HepG2 (cell line): ENCODE measurements around the gene MAPRE3. TPM values are rescaled to one million over a fixed set of nuclear protein-coding genes. Genes with fewer than 3 reads are reported as not detected.

Source experiments
- ATAC-seq: fragments of 200-7000 bp; cut with Tn5 transposase; 3 replicates; pipeline ENCODE4 v1.9.1; 2020; ENCODE audit warnings: mild to moderate bottlenecking, moderate library complexity
- BruUV-seq: library from RNA; stranded (reverse); fragments of 400-500 nt; replicated peaks from 2 replicates; lab custom pipeline; 2021; lab: Mats Ljungman, UMichigan
- CTCF ChIA-PET: fragments of 300-600 bp; formaldehyde crosslinking; extraction: SDS; loops from one replicate; lab custom pipeline; 2021; ENCODE audit warnings: low total read pairs, inconsistent platforms, low intra/inter-chr PET ratio; lab: Yijun Ruan, JAX
- POLR2A ChIA-PET: fragments of 350-600 bp; sonication (Branson Sonifier 250); formaldehyde crosslinking; loops from one replicate; lab custom pipeline; 2020; ENCODE audit warnings: antibody characterized with exemption, inconsistent platforms; lab: Yijun Ruan, JAX
- DNase-seq: peaks from one replicate; pipeline ENCODE4 v3.0.0-alpha.2; 2015; ENCODE audit warnings: low spot score
- FAIRE-seq: peaks from 3 replicates; lab custom pipeline; 2011; peaks lifted over from hg19 to GRCh38; lab: Jason Lieb, UNC
- H2AFZ ChIP-seq: one replicate; pipeline ENCODE4 v1.6.1; 2011; ENCODE audit warnings: low read length, inconsistent platforms
- H3K27ac ChIP-seq: fragments of 300-600 bp; 3 replicates; pipeline ENCODE4 v1.8.0; 2011; ENCODE audit warnings: mixed run types, mild to moderate bottlenecking, mixed read lengths, low read length, inconsistent platforms; ENCODE audit not compliant: insufficient read depth; ENCODE audit errors: extremely low read length
- H3K27me3 ChIP-seq, 2 experiments: fragments of 200-600 bp in 1 of 2; 2 replicates in 1 of 2; 3 replicates in 1 of 2; pipeline versions ENCODE4 v1.6.0 to v1.8.0; 2011; ENCODE audit warnings: low read length in 2 of 2, mild to moderate bottlenecking in 2 of 2, moderate library complexity in 2 of 2, inconsistent platforms in 1 of 2; ENCODE audit not compliant: insufficient read depth in 2 of 2, control insufficient read depth in 1 of 2
- H3K36me3 ChIP-seq, 2 experiments: fragments of 200-600 bp in 1 of 2; replicated peaks in 1 of 2; 2 replicates in 1 of 2; 3 replicates in 1 of 2; pipeline versions ENCODE4 v1.5.1 to v1.8.0; 2011; ENCODE audit warnings: low read length in 2 of 2, inconsistent platforms in 1 of 2; ENCODE audit not compliant: insufficient read depth in 2 of 2, control insufficient read depth in 1 of 2
- H3K4me1 ChIP-seq: 2 replicates; pipeline ENCODE4 v1.5.1; 2012; ENCODE audit warnings: low read length, inconsistent platforms; ENCODE audit not compliant: insufficient read depth
- H3K4me2 ChIP-seq: 2 replicates; pipeline ENCODE4 v1.6.0; 2011; ENCODE audit warnings: low read depth, low read length, inconsistent platforms
- H3K4me3 ChIP-seq, 3 experiments: fragments of 200-600 bp in 1 of 3; sonication (generic), shearing (Covaris generic) in 1 of 3; replicated peaks in 1 of 3; 2 replicates each; pipeline ENCODE4 v1.5.1; 2011 to 2016; ENCODE audit warnings: low read length in 3 of 3, inconsistent platforms in 2 of 3, low read depth in 2 of 3, mild to moderate bottlenecking in 2 of 3, control low read depth in 1 of 3, mixed read lengths in 1 of 3; ENCODE audit not compliant: insufficient read depth in 1 of 3
- H3K79me2 ChIP-seq: one replicate; pipeline ENCODE4 v1.6.1; 2011; ENCODE audit warnings: low read length, inconsistent platforms; ENCODE audit not compliant: insufficient read depth
- H3K9ac ChIP-seq: 2 replicates; pipeline ENCODE4 v1.6.0; 2011; ENCODE audit warnings: mild to moderate bottlenecking, low read depth, low read length, inconsistent platforms; ENCODE audit not compliant: insufficient read depth
- H3K9me3 ChIP-seq: 2 replicates; pipeline ENCODE4 v1.5.1; 2012; ENCODE audit warnings: mild to moderate bottlenecking, low read length
- H4K20me1 ChIP-seq: 2 replicates; pipeline ENCODE4 v1.6.0; 2011; ENCODE audit warnings: inconsistent platforms, mild to moderate bottlenecking, low read length, moderate library complexity; ENCODE audit not compliant: insufficient read depth
- EEA1 ChIP-seq: sonication (generic); formaldehyde crosslinking; IDR thresholded peaks from 2 replicates; pipeline ENCODE4 v1.5.1; 2020; ENCODE audit warnings: mild to moderate bottlenecking, missing genetic modification reagents, borderline replicate concordance
- MBNL3 ChIP-seq: fragments of 250-450 bp; sonication (Bioruptor Pico); conservative IDR thresholded peaks from 2 replicates; pipeline ENCODE4 v1.8.0; 2022; ENCODE audit warnings: mild to moderate bottlenecking, inconsistent platforms
- MTA3 ChIP-seq: sonication (generic); formaldehyde crosslinking; IDR thresholded peaks from 2 replicates; pipeline ENCODE4 v1.4.0; 2020; ENCODE audit warnings: missing genetic modification reagents
- POLR2AphosphoS5 ChIP-seq: IDR thresholded peaks from 2 replicates; pipeline ENCODE4 v1.6.1; 2012; ENCODE audit warnings: low read depth, low read length
- ZBTB7B ChIP-seq: sonication (generic); formaldehyde crosslinking; IDR thresholded peaks from 2 replicates; pipeline ENCODE4 v1.4.0; 2020; ENCODE audit warnings: missing genetic modification reagents
- ZMYM4 ChIP-seq: sonication (generic); formaldehyde crosslinking; IDR thresholded peaks from 2 replicates; pipeline ENCODE4 v1.8.1; 2023; ENCODE audit warnings: mild to moderate bottlenecking, missing genetic modification reagents
- ZNF253 ChIP-seq: sonication (generic); formaldehyde crosslinking; IDR thresholded peaks from 2 replicates; pipeline ENCODE4 v1.8.0; 2022; ENCODE audit warnings: mild to moderate bottlenecking, missing genetic modification reagents, borderline replicate concordance
- ZNF615 ChIP-seq: sonication (generic); formaldehyde crosslinking; IDR thresholded peaks from 2 replicates; pipeline ENCODE4 v1.5.0; 2020; ENCODE audit warnings: mild to moderate bottlenecking, missing genetic modification reagents, borderline replicate concordance
- ZNF782 ChIP-seq: sonication (generic); formaldehyde crosslinking; IDR thresholded peaks from 2 replicates; pipeline ENCODE4 v1.4.0; 2020; ENCODE audit warnings: missing genetic modification reagents, mild to moderate bottlenecking, borderline replicate concordance
- WGBS: methylation state at CpG from one replicate; pipeline ENCODE4 v1.1.6; 2017; ENCODE audit warnings: low lambda C conversion rate; 5-methylcytosine and 5-hydroxymethylcytosine counted together
- in situ Hi-C: cut with HindIII; loops from 2 replicates; pipeline ENCODE4 v1.10.0; 2017; ENCODE audit warnings: low pct_unique_long_range_greater_than_20kb; ENCODE audit not compliant: extremely low pct_ligation_motif_present
- intact Hi-C: fragments of 100-400 bp; cut with micrococcal nuclease; formaldehyde crosslinking; loops from one replicate; pipeline ENCODE4 v1.10.0; 2022; ENCODE audit not compliant: unreplicated experiment
- polyA plus RNA-seq, 8 experiments: library from polyadenylated mRNA; depleted of rRNA in 3 of 8; stranded (reverse) in 7 of 8; unstranded in 1 of 8; fragments of >200 nt; fragmentation: Illumina TruSeq in 4 of 8; extraction: Trizol in 4 of 8; gene quantifications; 2 replicates each; pipeline versions ENCODE4 v1.2.1 to v1.2.3, GENCODE V29; 2011 to 2016; ENCODE audit warnings: low read depth in 4 of 8, missing spikeins in 1 of 8, mixed read lengths in 1 of 8; ENCODE audit not compliant: insufficient read depth in 1 of 8
- total RNA-seq, 5 experiments: library from RNA; depleted of rRNA; stranded (reverse); fragments of >200 nt; fragmentation: Illumina TruSeq; extraction: Trizol; gene quantifications; 2 replicates each; pipeline ENCODE4 v1.2.3, GENCODE V29; 2016; ENCODE audit warnings: low read depth in 1 of 5

Gene MAPRE3
- total and polyA plus RNA-seq, 2 of the 13 experiments (the other 11 are each of a cell fraction or from before 2014, with no cell fraction given): 0.31 to 0.91 TPM

DNA sequence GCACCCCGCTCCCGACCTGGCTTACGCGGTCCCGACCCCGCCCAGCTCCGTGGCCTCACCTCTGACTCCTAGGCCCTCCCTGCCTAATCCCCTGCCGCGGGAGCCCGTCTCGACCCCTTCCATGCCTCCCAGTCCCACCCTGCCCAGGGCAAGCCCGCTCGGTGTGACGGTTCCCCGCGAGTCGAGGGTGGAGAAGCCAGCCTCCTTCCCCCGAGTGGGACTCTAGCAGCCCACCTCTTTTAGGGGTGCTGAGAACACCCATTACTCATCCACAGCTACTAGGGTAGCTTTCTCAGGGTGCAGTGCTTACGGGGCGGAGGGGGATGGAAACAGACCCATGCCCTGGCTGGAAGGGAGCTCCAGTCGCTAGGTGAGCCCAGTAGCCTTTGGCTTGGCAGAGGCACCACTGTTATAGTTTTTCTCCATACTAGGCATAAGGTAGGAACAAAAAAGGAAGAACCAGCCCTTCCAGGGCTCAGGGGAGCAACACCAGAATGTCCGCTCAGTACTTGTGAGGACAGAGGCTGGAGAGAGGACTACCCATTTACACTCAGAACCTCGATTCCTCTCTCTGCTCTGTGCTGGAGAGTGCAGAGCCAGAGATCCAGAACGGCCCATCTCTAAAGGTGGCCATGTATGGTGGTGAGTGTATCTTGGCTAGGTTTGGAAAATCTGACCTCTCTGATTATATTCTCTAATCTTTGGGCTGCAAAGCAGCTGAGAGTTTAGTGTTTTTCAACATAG is 81.6 kb downstream of the MAPRE3 start (continued):
- no peak for TF ChIP-seq ZNF782 (CRISPR knock-in tag)
- TF ChIP-seq EEA1 (CRISPR knock-in tag): no peak
- TF ChIP-seq ZNF253 (CRISPR knock-in tag): 0 out of 2 replicates have a peak, but pooled peaks have one; percentile 47
- peak; percentile 31; the same call in 1 of the 2 replicates for TF ChIP-seq MTA3 (CRISPR knock-in tag)
- TF ChIP-seq, all 625 proteins: peak for 29

DNA sequence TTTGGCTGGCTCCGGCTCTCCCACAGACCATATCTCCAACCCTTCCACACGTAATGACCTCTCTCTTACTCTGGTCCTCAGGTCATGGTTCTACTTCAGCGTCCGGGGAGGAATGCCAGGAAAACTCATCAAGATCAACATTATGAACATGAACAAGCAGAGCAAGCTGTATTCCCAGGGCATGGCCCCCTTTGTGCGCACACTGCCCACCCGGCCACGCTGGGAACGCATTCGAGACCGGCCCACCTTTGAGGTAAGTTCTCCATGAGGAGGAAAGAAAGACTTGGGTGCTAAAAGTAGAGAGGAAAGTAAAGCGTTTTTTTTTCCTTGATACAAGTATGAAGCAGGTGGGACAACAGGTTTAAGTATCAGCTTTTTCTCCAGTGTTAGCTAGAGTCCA is 82.9 kb downstream of the MAPRE3 start:
- intact Hi-C loops (no loop called here), in situ Hi-C loops (no loop called here)
- H3K36me3 ChIP-seq: peaks cover 11 to 52% of the 10 kb centered on the region in 2 experiments
- DNase-seq (no peak), ATAC-seq (no peak), FAIRE-seq (no peak)
- H3K4me3 ChIP-seq: no peak overlapping the region
- no peak overlapping the region for H3K27ac ChIP-seq
- no peaks in the 10 kb centered on the region; a peak in 1 of 5 replicates for H3K27me3 ChIP-seq
- no peak overlapping the region for H2AFZ ChIP-seq
- no peaks in the 10 kb centered on the region for H3K9me3 ChIP-seq
- no TSS peak for BruUV-seq
- H3K9ac ChIP-seq: no peak overlapping the region
- ChIA-PET CTCF (no interaction called here), POLR2A (interaction anchor here (0.9 to 6.4 kb wide), 4 partner anchors 10 to 34 kb away, joined by 3 to 100 read pairs (median 73); partner anchors contain the start of genes EMILIN1 and OST4)
- H4K20me1 ChIP-seq: peaks cover 3% of the 10 kb centered on the region; the same call in 1 of the 2 replicates
- no peak for TF ChIP-seq ZBTB7B
- TF ChIP-seq MBNL3 (CRISPR knock-in tag): no peak
- TF ChIP-seq ZMYM4 (CRISPR knock-in tag): no peak
- TF ChIP-seq POLR2AphosphoS5: 0 out of 2 replicates have a peak, but pooled peaks have one; percentile 25
- TF ChIP-seq ZNF615 (CRISPR knock-in tag): no peak
- peak overlapping the region; percentile 81; the same call in 1 of the 2 replicates for H3K4me2 ChIP-seq
- H3K4me1 ChIP-seq: peaks cover 24% of the 10 kb centered on the region
- peaks cover 8% of the 10 kb centered on the region for H3K79me2 ChIP-seq
- WGBS: 89% methylated on average over 11 of the region's 11 CpGs
